GM19239 (cell line): ENCODE measurements around the gene PODXL.
A peak's percentile ranks its signal among the peaks of the same experiment; 100 is the strongest.

Experiments
- DNase-seq: peaks from one replicate; pipeline ENCODE4 v3.0.0; 2011; ENCODE audit warnings: low spot score; ENCODE audit not compliant: insufficient read length
- FAIRE-seq: peaks from 2 replicates; lab custom pipeline; 2011; peaks lifted over from hg19 to GRCh38; lab: Jason Lieb, UNC

PODXL gene

GRCh38 chr7:131459256-131459655 lies 97.2 kb downstream of the PODXL start:
- FAIRE-seq: no peak
- no peak for DNase-seq

GRCh38 chr7:131456338-131456737 lies 100.1 kb downstream of the PODXL start:
- DNase-seq (no peak), FAIRE-seq (peak; percentile 42)

DNA sequence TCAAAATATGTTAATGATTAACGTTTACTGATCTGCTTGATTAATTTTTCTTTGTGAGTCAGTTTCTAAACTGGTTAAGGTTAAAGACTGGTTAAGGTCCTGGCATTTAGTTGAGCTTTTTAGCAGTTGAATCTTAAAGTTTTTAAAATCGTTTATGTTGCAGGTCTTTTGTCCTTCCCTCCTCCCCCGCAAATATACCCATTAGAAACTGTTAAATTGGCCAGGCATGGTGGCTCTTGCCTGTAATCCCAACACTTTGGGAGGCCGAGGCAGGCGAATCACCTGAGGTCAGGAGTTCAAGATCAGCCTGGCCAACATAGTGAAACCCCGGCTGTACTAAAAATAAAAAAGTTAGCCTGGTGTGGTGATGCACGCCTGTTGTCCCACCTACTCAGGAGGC lies 100.9 kb downstream of the PODXL start:
- FAIRE-seq: no peak
- no peak for DNase-seq

- DNase-seq: no peak
- FAIRE-seq: no peak
Observed at GRCh38 chr7:131455001-131455400, 101.4 kb downstream of the PODXL start.

GRCh38 chr7:131454498-131454897 lies 101.9 kb downstream of the PODXL start:
- no peak for DNase-seq
- FAIRE-seq: peak; percentile 88
